ENCODE data around the gene MITF.

MITF gene

GRCh38 chr3:69741032-69741767, 1.9 kb downstream of the MITF start:
- H3K4me1 Mint-ChIP-seq (ENCODE audit: low read depth), result peaks cover 7% of the 10 kb centered on the region
- no peaks in the 10 kb centered on the region for H3K36me3 Mint-ChIP-seq (ENCODE audit: low read depth)
- no peak overlapping the region for H3K4me3 Mint-ChIP-seq
- no peaks in the 10 kb centered on the region for H3K9me3 Mint-ChIP-seq
- no peak overlapping the region for H3K27ac Mint-ChIP-seq
- peaks cover 63% of the 10 kb centered on the region for H3K27me3 Mint-ChIP-seq
- no peak for DNase-seq

GRCh38 chr3:69742391-69742790, 3.1 kb downstream of the MITF start:
- DNase-seq, result no peak
- H3K4me1 Mint-ChIP-seq (ENCODE audit: low read depth), result peaks cover 7% of the 10 kb centered on the region
- H3K27ac Mint-ChIP-seq, result no peak overlapping the region
- H3K4me3 Mint-ChIP-seq, result no peak overlapping the region
- H3K9me3 Mint-ChIP-seq, result no peaks in the 10 kb centered on the region
- H3K27me3 Mint-ChIP-seq, result peaks cover 55% of the 10 kb centered on the region
- no peaks in the 10 kb centered on the region for H3K36me3 Mint-ChIP-seq (ENCODE audit: low read depth)

DNA sequence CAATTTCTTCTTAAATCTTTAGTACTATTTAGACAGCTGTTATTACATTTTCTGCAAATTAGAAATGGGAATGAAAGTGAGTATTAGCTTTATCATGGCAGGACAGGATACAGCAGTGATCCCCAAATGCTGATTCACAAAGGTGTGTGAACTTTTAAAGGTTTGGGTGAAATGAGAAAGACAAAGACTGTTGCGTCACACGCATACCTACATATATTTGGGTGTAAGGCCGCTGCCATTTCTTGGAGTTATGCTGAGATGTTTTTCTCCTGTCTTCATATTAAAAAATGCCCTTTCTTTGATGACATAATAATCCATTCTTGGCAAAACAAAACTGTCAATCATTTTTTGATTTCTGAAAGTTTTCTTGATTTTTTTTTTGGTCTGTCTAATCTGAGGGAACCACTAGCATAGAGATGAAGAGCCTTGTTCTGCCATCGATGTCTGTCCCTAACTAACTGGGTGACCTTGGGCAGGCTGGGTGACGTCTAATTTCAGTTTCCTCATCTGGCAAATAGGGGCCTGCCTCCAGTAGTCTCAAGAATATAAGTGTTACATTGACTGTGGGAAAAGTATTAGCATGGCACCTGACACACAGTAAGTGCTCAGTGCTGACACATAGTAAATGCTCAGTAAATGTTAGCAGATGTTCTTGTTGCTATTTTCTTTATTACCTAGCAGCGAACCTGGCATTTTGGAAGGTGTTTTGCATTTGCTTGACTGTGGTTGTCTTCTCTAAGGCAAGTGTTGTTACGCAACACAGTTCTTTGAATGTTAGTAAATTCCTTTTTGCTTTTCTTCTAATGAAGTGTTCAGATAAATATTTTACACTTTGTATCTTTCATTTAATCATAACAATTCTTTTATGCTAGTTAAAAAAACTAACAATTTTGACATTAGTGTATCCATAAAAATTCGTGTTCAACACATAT, 5.0 kb downstream of the MITF start:
- Mint-ChIP-seq H3K36me3 (ENCODE audit: low read depth) (no peaks in the 10 kb centered on the region), H3K4me3 (no peak overlapping the region), H3K9me3 (no peaks in the 10 kb centered on the region), H3K27me3 (peaks cover 41% of the 10 kb centered on the region), H3K27ac (no peak overlapping the region), H3K4me1 (ENCODE audit: low read depth) (peaks cover 4% of the 10 kb centered on the region)
- no peak for DNase-seq

GRCh38 chr3:69745505-69745904, 6.2 kb downstream of the MITF start:
- H3K36me3 Mint-ChIP-seq (ENCODE audit: low read depth), result no peaks in the 10 kb centered on the region
- peaks cover 32% of the 10 kb centered on the region for H3K27me3 Mint-ChIP-seq
- no peak overlapping the region for H3K4me3 Mint-ChIP-seq
- H3K27ac Mint-ChIP-seq, result no peak overlapping the region
- no peak for DNase-seq
- H3K9me3 Mint-ChIP-seq, result no peaks in the 10 kb centered on the region
- peaks cover 4% of the 10 kb centered on the region for H3K4me1 Mint-ChIP-seq (ENCODE audit: low read depth)

- Mint-ChIP-seq H3K9me3 (no peaks in the 10 kb centered on the region), H3K27ac (no peak overlapping the region), H3K4me3 (no peak overlapping the region), H3K36me3 (ENCODE audit: low read depth) (no peaks in the 10 kb centered on the region), H3K4me1 (ENCODE audit: low read depth) (peaks cover 4% of the 10 kb centered on the region), H3K27me3 (peaks cover 26% of the 10 kb centered on the region)
- no peak for DNase-seq
Observed at GRCh38 chr3:69746119-69746518, 6.9 kb downstream of the MITF start.

GRCh38 chr3:69747511-69748258, 8.4 kb downstream of the MITF start:
- H3K4me3 Mint-ChIP-seq, result no peak overlapping the region
- H3K4me1 Mint-ChIP-seq (ENCODE audit: low read depth), result peaks cover 4% of the 10 kb centered on the region
- H3K36me3 Mint-ChIP-seq (ENCODE audit: low read depth), result no peaks in the 10 kb centered on the region
- H3K27ac Mint-ChIP-seq, result no peak overlapping the region
- H3K9me3 Mint-ChIP-seq, result no peaks in the 10 kb centered on the region
- peaks cover 10% of the 10 kb centered on the region for H3K27me3 Mint-ChIP-seq
- no peak for DNase-seq

- no peak for DNase-seq
- Mint-ChIP-seq H3K27ac (no peak overlapping the region), H3K4me3 (no peak overlapping the region), H3K4me1 (ENCODE audit: low read depth) (peaks cover 4% of the 10 kb centered on the region), H3K27me3 (peaks cover 4% of the 10 kb centered on the region), H3K36me3 (ENCODE audit: low read depth) (no peaks in the 10 kb centered on the region), H3K9me3 (no peaks in the 10 kb centered on the region)
Observed at GRCh38 chr3:69748503-69748902, 9.2 kb downstream of the MITF start.

- no peak for DNase-seq
- Mint-ChIP-seq H3K4me1 (ENCODE audit: low read depth) (peaks cover 4% of the 10 kb centered on the region), H3K27ac (no peak overlapping the region), H3K36me3 (ENCODE audit: low read depth) (no peaks in the 10 kb centered on the region), H3K9me3 (no peaks in the 10 kb centered on the region), H3K27me3 (peaks cover 3% of the 10 kb centered on the region), H3K4me3 (no peak overlapping the region)
Observed at GRCh38 chr3:69749461-69749860, 10.2 kb downstream of the MITF start.

DNA sequence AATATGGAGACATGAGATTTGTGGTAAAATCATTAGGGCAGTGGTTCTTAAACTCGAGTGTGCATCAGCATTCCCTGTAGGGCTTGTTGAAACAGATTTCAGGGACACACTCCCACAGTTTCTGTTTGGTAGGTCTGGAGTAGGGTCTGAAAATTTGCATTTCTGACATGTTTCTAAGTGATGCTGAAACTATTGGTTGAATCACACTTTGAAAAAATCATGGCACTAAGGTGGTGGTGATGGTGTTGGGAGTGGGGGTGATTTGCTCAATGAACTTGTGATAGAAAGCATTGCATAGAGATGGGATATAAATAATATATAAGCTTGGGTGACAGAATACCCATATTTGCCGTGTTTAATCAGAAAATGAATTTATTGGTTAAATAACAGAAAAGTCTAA, 11.3 kb downstream of the MITF start:
- Mint-ChIP-seq H3K36me3 (ENCODE audit: low read depth) (no peaks in the 10 kb centered on the region), H3K27me3 (peaks cover 3% of the 10 kb centered on the region), H3K4me1 (ENCODE audit: low read depth) (peaks cover 4% of the 10 kb centered on the region), H3K9me3 (no peaks in the 10 kb centered on the region), H3K4me3 (no peak overlapping the region), H3K27ac (no peak overlapping the region)
- DNase-seq, result no peak

DNA sequence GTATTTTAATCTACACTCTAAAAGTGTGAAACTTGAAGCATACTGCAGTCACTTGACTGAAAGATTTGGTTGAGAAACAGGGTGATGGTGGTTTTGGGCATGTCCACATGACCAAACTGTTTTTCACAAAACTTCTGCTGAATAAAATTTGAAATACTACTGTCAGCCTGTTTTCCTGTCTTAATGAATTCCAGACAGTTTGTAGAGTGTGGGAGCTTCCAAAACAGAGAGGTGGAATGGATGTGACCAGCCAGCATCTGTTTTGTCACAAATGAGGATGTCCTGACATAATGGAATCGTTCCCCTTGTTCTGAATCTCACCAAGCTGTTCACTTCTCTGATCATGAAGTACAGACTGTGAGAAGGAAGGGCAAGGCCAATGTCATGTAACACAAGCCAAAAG, 11.8 kb downstream of the MITF start:
- H3K27me3 Mint-ChIP-seq, result peaks cover 3% of the 10 kb centered on the region
- DNase-seq, result no peak
- peaks cover 4% of the 10 kb centered on the region for H3K4me1 Mint-ChIP-seq (ENCODE audit: low read depth)
- no peak overlapping the region for H3K4me3 Mint-ChIP-seq
- no peaks in the 10 kb centered on the region for H3K9me3 Mint-ChIP-seq
- no peak overlapping the region for H3K27ac Mint-ChIP-seq
- no peaks in the 10 kb centered on the region for H3K36me3 Mint-ChIP-seq (ENCODE audit: low read depth)

DNA sequence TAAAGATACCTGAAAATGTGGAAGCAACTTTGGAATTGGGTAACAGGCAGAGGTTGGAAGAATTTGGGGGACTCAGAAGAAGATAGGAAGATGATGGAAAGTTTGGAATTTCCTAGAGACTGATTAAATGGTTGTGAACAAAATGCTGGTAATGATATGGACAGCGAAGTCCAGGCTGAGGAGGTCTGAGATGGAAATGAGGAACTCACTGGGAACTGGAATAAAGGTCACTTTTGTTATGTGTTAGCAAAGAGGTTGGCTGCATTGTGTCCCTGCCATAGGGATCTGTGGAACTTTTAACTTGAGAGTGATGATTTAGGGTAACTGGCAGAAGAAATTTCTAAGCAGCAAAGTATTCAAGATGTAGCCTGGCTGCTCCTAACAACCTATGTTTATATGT, 13.0 kb downstream of the MITF start:
- no peak overlapping the region for H3K27ac Mint-ChIP-seq
- no peak overlapping the region for H3K4me3 Mint-ChIP-seq
- H3K4me1 Mint-ChIP-seq (ENCODE audit: low read depth), result peaks cover 4% of the 10 kb centered on the region
- H3K9me3 Mint-ChIP-seq, result no peaks in the 10 kb centered on the region
- H3K36me3 Mint-ChIP-seq (ENCODE audit: low read depth), result no peaks in the 10 kb centered on the region
- H3K27me3 Mint-ChIP-seq, result peaks cover 3% of the 10 kb centered on the region
- no peak for DNase-seq

- H3K27me3 Mint-ChIP-seq, result no peaks in the 10 kb centered on the region
- no peaks in the 10 kb centered on the region for H3K4me1 Mint-ChIP-seq (ENCODE audit: low read depth)
- H3K9me3 Mint-ChIP-seq, result no peaks in the 10 kb centered on the region
- H3K27ac Mint-ChIP-seq, result no peak overlapping the region
- no peak overlapping the region for H3K4me3 Mint-ChIP-seq
- no peak for DNase-seq
- no peaks in the 10 kb centered on the region for H3K36me3 Mint-ChIP-seq (ENCODE audit: low read depth)
Observed at GRCh38 chr3:69753179-69753775, 14.0 kb downstream of the MITF start.

DNA sequence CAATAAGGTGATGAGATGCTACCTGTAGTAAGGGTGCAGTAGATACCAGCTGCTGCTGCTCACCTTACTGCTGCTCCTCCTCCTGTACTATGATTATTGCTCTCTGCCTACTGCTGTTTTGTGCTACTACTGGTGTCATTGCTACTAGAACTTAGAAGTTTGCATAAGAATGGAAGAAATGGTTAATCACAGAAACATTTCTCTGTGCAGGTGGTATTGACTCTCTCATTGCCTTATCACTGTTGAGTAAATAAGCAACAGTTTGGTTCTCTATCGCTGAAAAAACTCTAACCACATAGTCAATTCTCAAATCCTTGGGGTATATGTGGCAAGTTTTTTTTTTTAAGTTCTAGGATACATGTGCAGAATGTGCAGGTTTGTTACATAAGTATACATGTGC, 16.5 kb downstream of the MITF start:
- H3K9me3 Mint-ChIP-seq, result no peaks in the 10 kb centered on the region
- no peaks in the 10 kb centered on the region for H3K4me1 Mint-ChIP-seq (ENCODE audit: low read depth)
- no peaks in the 10 kb centered on the region for H3K36me3 Mint-ChIP-seq (ENCODE audit: low read depth)
- DNase-seq, result no peak
- H3K4me3 Mint-ChIP-seq, result no peak overlapping the region
- no peaks in the 10 kb centered on the region for H3K27me3 Mint-ChIP-seq
- no peak overlapping the region for H3K27ac Mint-ChIP-seq

Data from activated T-cell treated with anti-CD3 and anti-CD28 coated beads, Interleukin-2, amount 50 U/mL, for 24 hours (primary cell).